Caco-2 (cell line): ENCODE data around the gene HINT3. TPM values are rescaled to one million over a fixed set of nuclear protein-coding genes. Genes with fewer than 3 reads are reported as not detected.

ENCODE experiments used
- BruUV-seq: library from RNA; stranded (reverse); fragments of 400-500 nt; replicated peaks from 2 replicates; lab custom pipeline; 2021; lab: Mats Ljungman, UMichigan
- CTCF ChIA-PET: fragments of 300-600 bp; sonication (Branson Sonifier 250); formaldehyde crosslinking; loops from one replicate; lab custom pipeline; 2022; ENCODE audit warnings: antibody characterized with exemption; lab: Charles Lee
- POLR2A ChIA-PET: fragments of 300-600 bp; sonication (Branson Sonifier 250); formaldehyde crosslinking; loops from one replicate; lab custom pipeline; 2022; ENCODE audit warnings: antibody characterized with exemption; lab: Charles Lee
- DNase-seq, 2 experiments: peaks; one replicate each; pipeline versions ENCODE4 v3.0.0 to v3.0.0-alpha.2; 2020 to 2022
- H3K27me3 ChIP-seq: replicated peaks from 2 replicates; pipeline ENCODE4 v1.6.0; 2011; ENCODE audit warnings: low read length; ENCODE audit not compliant: control insufficient read depth, insufficient read depth
- H3K36me3 ChIP-seq: 2 replicates; pipeline ENCODE4 v1.5.1; 2011; ENCODE audit warnings: low read length; ENCODE audit not compliant: control insufficient read depth, insufficient read depth
- H3K4me1 ChIP-seq: fragments of 250-450 bp; sonication (Bioruptor Pico); 2 replicates; pipeline ENCODE4 v1.5.1; 2020; ENCODE audit warnings: mild to moderate bottlenecking
- H3K4me3 ChIP-seq: 2 replicates; pipeline ENCODE4 v1.5.1; 2011; ENCODE audit warnings: low read depth, mild to moderate bottlenecking, control low read depth, low read length
- H3K9me3 ChIP-seq: fragments of 250-450 bp; sonication (Bioruptor Pico); 2 replicates; pipeline ENCODE4 v1.5.1; 2020; ENCODE audit warnings: mild to moderate bottlenecking, moderate library complexity
- H3K27ac Mint-ChIP-seq: one replicate; pipeline ENCODE4 v1.8.0; 2022; ENCODE audit warnings: mixed read lengths; ENCODE audit not compliant: unreplicated experiment
- H3K27me3 Mint-ChIP-seq: one replicate; pipeline ENCODE4 v1.8.0; 2022; ENCODE audit warnings: mixed read lengths; ENCODE audit not compliant: insufficient read depth, unreplicated experiment
- H3K36me3 Mint-ChIP-seq: one replicate; pipeline ENCODE4 v1.8.0; 2022; ENCODE audit warnings: mild to moderate bottlenecking, mixed read lengths; ENCODE audit not compliant: insufficient read depth, unreplicated experiment
- H3K4me1 Mint-ChIP-seq: one replicate; pipeline ENCODE4 v1.8.0; 2022; ENCODE audit warnings: low read depth, mixed read lengths; ENCODE audit not compliant: unreplicated experiment
- H3K4me3 Mint-ChIP-seq: one replicate; pipeline ENCODE4 v1.8.0; 2022; ENCODE audit warnings: mild to moderate bottlenecking, moderate library complexity, mixed read lengths; ENCODE audit not compliant: unreplicated experiment
- H3K9me3 Mint-ChIP-seq: one replicate; pipeline ENCODE4 v1.8.0; 2022; ENCODE audit warnings: mixed read lengths; ENCODE audit not compliant: unreplicated experiment
- intact Hi-C: fragments of 100-400 bp; cut with micrococcal nuclease; formaldehyde crosslinking; loops from one replicate; pipeline ENCODE4 v1.10.0; 2022; ENCODE audit not compliant: unreplicated experiment
- total RNA-seq: library from RNA; stranded (reverse); gene quantifications from 2 replicates; pipeline ENCODE4 v1.2.3, GENCODE V29; 2022
- TF ChIP-seq, protein P1 (sequence below), 2 experiments: fragments of 200-600 bp in 1 of 2; IDR thresholded peaks; 1 replicate in 1 of 2; 2 replicates in 1 of 2; pipeline versions ENCODE4 v1.5.1 to v1.8.0; 2011 to 2022; ENCODE audit warnings: antibody characterized with exemption in 1 of 2, control low read depth in 1 of 2, inconsistent platforms in 1 of 2, low read depth in 1 of 2, low read length in 1 of 2, mild to moderate bottlenecking in 1 of 2, moderate library complexity in 1 of 2; ENCODE audit not compliant: insufficient read depth in 1 of 2, severe bottlenecking in 1 of 2, unreplicated experiment in 1 of 2

Gene HINT3
- total RNA-seq, 1 experiment from 2014 or later = 24.6 TPM

GRCh38 chr6:125985979-125986300 is 29.4 kb downstream of the HINT3 start:
- H3K27me3 ChIP-seq = no peaks in the 10 kb centered on the region
- H3K9me3 ChIP-seq = no peaks in the 10 kb centered on the region
- no peaks in the 10 kb centered on the region for H3K36me3 ChIP-seq
- no peaks in the 10 kb centered on the region for H3K4me1 Mint-ChIP-seq
- TF ChIP-seq, protein P1, sequence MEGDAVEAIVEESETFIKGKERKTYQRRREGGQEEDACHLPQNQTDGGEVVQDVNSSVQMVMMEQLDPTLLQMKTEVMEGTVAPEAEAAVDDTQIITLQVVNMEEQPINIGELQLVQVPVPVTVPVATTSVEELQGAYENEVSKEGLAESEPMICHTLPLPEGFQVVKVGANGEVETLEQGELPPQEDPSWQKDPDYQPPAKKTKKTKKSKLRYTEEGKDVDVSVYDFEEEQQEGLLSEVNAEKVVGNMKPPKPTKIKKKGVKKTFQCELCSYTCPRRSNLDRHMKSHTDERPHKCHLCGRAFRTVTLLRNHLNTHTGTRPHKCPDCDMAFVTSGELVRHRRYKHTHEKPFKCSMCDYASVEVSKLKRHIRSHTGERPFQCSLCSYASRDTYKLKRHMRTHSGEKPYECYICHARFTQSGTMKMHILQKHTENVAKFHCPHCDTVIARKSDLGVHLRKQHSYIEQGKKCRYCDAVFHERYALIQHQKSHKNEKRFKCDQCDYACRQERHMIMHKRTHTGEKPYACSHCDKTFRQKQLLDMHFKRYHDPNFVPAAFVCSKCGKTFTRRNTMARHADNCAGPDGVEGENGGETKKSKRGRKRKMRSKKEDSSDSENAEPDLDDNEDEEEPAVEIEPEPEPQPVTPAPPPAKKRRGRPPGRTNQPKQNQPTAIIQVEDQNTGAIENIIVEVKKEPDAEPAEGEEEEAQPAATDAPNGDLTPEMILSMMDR (IDR thresholded peaks at IDR 0.05; ENCODE audit: insufficient read depth in 1 of 2, low read depth in 1 of 2, low read length in 1 of 2, severe bottlenecking in 1 of 2, unreplicated experiment in 1 of 2) = no peak
- H3K27me3 Mint-ChIP-seq = no peaks in the 10 kb centered on the region
- peak overlapping the region; percentile 67 for H3K4me3 ChIP-seq
- no peak for DNase-seq
- CTCF ChIA-PET = interaction anchor here (0.7 to 1.8 kb wide), 9 partner anchors 10 to 205 kb away, joined by 3 to 14 read pairs (median 4); partner anchors contain the start of genes HINT3 and NCOA7
- no peak overlapping the region for H3K4me3 Mint-ChIP-seq
- intact Hi-C loops = loop anchor here (1.0 kb wide), 1 partner anchor 1280 kb away; the partner anchor contains the start of gene RNF146
- H3K36me3 Mint-ChIP-seq = no peaks in the 10 kb centered on the region
- no TSS peak for BruUV-seq
- POLR2A ChIA-PET = interaction anchor here (0.7 to 1.8 kb wide), 7 partner anchors 10 to 196 kb away, joined by 3 to 12 read pairs (median 5); partner anchors contain the start of genes HINT3 and NCOA7
- H3K27ac Mint-ChIP-seq = no peak overlapping the region
- peaks cover 27% of the 10 kb centered on the region for H3K4me1 ChIP-seq
- no peaks in the 10 kb centered on the region for H3K9me3 Mint-ChIP-seq

GRCh38 chr6:125986301-125987025 is 29.9 kb downstream of the HINT3 start, which contains the start of gene TRMT11:
Gene TRMT11, plus strand, starts transcription at chr6:125986540. Its CDS starts 11 bp downstream, at chr6:125986551.
- TF ChIP-seq, protein P1 (IDR thresholded peaks at IDR 0.05; ENCODE audit: insufficient read depth in 1 of 2, low read depth in 1 of 2, low read length in 1 of 2, severe bottlenecking in 1 of 2, unreplicated experiment in 1 of 2) = no peak
- no peak within 1 kb of the TSS for H3K27ac Mint-ChIP-seq
- H3K4me3 Mint-ChIP-seq = no peak within 1 kb of the TSS
- H3K27me3 ChIP-seq = no peaks in the 10 kb centered on the region
- no peaks in the 10 kb centered on the region for H3K4me1 Mint-ChIP-seq
- no peaks in the 10 kb centered on the region for H3K27me3 Mint-ChIP-seq
- peak; percentile 93 to 94 for DNase-seq
- H3K36me3 ChIP-seq = no peaks in the 10 kb centered on the region
- H3K9me3 Mint-ChIP-seq = no peaks in the 10 kb centered on the region
- H3K9me3 ChIP-seq = no peaks in the 10 kb centered on the region
- intact Hi-C loops = loop anchor here (1.0 kb wide), 1 partner anchor 1280 kb away; the partner anchor contains the start of gene RNF146
- peaks cover 27% of the 10 kb centered on the region for H3K4me1 ChIP-seq
- no peaks in the 10 kb centered on the region for H3K36me3 Mint-ChIP-seq
- H3K4me3 ChIP-seq = peak within 1 kb of the TSS; percentile 67
- BruUV-seq = no TSS peak
- CTCF ChIA-PET = interaction anchor here (0.7 to 1.8 kb wide), 9 partner anchors 9 to 205 kb away, joined by 3 to 14 read pairs (median 4); partner anchors contain the start of genes HINT3 and NCOA7
- POLR2A ChIA-PET = interaction anchor here (0.6 to 1.8 kb wide), 9 partner anchors 9 to 196 kb away, joined by 3 to 12 read pairs (median 4); partner anchors contain the start of genes HINT3 and NCOA7

- Mint-ChIP-seq H3K36me3 (no peaks in the 10 kb centered on the region), H3K4me3 (no peak overlapping the region), H3K27me3 (no peaks in the 10 kb centered on the region), H3K9me3 (no peaks in the 10 kb centered on the region), H3K27ac (no peak overlapping the region), H3K4me1 (no peaks in the 10 kb centered on the region)
- no peaks in the 10 kb centered on the region for H3K36me3 ChIP-seq
- intact Hi-C loops = no loop called here
- CTCF ChIA-PET = interaction anchor here (1.1 to 1.8 kb wide), 5 partner anchors 9 to 206 kb away, joined by 3 to 14 read pairs (median 4); partner anchors contain the start of gene HINT3
- TF ChIP-seq, protein P1 (IDR thresholded peaks at IDR 0.05; ENCODE audit: insufficient read depth in 1 of 2, low read depth in 1 of 2, low read length in 1 of 2, severe bottlenecking in 1 of 2, unreplicated experiment in 1 of 2) = no peak
- DNase-seq = no peak
- peak overlapping the region; percentile 67 for H3K4me3 ChIP-seq
- BruUV-seq = TSS peak; percentile 62
- no peaks in the 10 kb centered on the region for H3K9me3 ChIP-seq
- H3K4me1 ChIP-seq = peaks cover 27% of the 10 kb centered on the region
- POLR2A ChIA-PET = interaction anchor here (0.6 to 1.8 kb wide), 7 partner anchors 8 to 197 kb away, joined by 3 to 12 read pairs (median 5); partner anchors contain the start of genes HINT3 and NCOA7
- H3K27me3 ChIP-seq = no peaks in the 10 kb centered on the region
Observed at GRCh38 chr6:125987026-125987617, 30.6 kb downstream of the HINT3 start.
